ENCODE results near the gene GYS1.

GYS1 gene

DNA sequence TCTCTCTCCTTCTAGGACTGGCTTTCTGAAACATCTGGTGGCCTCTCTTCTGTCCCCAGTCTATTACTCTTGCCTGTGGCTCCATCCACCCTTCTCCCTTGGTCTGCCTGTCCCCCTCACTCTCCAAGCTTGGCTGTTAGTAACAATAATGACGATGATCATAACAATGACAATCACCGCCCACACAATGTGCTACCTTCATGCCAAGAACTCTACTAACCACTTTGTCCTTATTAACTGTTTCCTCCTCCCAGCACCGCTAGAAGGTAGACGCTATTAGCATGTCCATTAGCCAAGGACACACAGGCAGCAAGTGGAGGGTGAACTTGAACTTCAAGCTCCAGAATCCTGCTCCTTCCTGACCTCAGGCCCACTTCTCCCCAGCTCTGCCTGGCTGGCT lies 2.7 kb downstream of the GYS1 start:
- DNase-seq (ENCODE audit: extremely low read depth in 1 of 2, low read depth in 1 of 2), result no peak

DNA sequence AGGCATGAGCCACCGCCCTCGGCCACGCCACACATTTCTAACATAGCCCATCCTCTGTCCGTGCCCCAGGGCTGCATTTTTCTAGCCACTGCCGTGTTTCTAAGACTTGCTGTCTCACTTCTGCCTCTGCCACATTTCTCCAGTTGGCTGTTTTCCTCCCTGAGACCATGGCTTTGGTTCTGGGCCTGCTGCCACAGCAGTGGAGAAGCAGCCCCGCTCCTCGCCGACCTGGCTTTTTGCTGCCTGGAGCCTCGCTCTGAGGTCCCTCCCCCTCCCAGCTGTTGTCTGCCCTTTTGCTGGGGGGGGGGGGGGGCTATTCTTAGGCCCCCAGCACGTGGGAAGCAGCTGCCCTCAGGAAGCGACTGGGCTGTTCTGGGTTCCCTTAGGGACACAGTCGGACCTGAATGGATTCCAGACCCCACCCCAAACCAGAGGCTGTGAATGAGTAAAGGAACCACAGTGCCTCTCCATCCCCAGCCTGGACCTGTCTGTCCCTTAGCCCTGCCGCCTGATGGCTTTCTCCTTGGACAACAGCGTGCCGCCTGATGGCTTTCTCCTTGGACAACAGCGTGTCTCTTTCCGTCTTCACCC lies 3.3 kb downstream of the GYS1 start:
- DNase-seq (ENCODE audit: extremely low read depth in 1 of 2, low read depth in 1 of 2), result no peak

DNA sequence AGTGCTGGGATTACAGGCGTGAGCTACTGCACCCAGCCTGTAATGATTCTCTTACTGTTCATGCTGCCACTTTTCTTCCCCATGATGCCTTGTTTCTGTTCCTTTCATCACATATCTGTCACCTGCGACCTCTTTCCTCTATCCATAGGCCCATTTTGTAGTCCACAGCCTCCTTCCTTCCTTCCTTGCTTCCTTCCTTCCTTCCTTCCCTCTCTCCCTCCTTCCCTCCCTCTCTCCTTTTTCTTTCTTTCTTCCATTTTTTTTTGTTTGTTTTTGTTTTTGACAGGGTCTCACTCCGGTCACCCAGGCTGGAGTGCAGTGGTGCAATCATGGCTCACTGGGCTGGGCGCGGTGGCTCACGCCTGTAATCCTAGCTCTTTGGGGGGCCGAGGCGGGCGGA lies 4.2 kb downstream of the GYS1 start:
- DNase-seq (ENCODE audit: extremely low read depth in 1 of 2, low read depth in 1 of 2), result no peak

DNA sequence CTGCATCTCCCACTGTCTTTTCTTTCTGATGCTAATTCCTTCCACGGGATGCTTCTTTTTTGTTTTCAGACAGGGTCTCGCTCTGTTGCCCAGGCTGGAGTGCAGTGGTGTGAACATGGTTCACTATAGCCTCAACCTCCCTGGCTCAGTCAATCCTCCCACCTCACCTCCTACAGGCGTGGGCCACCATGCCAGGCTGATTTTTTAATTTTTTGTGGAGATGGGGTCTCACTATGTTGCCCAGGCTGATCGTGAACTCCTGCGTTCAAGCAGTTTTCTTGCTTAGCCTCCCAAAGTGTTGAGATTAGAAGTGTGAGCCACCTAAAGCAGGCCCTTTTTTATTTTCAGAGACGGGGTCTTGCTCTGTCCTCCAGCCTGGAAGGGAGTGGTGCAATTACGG lies 4.8 kb downstream of the GYS1 start:
- no peak for DNase-seq (ENCODE audit: extremely low read depth in 1 of 2, low read depth in 1 of 2)

DNA sequence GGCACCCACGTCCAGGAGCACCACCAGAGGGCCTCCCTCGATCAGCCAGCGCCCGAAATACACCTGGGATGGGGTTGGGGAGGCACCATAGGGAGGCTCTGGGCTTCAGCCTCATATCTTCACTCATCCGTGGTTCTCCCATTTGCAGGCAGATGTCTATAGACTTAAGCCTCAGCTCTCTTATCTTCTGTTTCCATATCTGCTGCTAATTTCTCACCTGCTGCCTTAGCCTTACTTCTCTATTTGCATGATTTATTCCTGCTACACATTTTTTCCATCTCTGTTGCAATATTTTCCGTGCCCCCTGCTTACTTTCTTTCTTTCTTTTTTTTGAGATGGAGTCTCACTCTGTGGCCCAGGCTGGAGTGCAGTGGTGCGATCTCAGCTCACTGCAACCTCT lies 5.8 kb downstream of the GYS1 start:
- no peak for DNase-seq (ENCODE audit: extremely low read depth in 1 of 2, low read depth in 1 of 2)

DNA sequence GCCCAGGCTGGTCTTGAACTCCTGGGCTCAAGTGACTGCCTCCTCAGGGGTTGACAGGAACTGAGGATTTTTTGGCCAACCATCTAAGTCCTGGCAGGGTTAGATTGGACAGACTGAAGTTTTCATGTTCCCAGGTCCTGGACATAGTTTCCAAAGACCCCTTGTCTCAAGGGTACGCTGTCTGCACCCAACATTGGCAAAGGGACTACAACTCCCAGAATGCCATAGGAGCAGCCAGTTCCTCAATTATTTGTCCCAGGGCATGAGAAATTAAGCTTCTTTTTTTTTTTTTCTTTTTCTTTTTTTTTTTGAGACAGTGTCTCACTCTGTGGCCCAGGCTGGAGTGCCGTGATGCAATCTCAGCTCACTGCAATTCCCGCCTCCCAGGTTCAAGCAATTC lies 6.9 kb downstream of the GYS1 start:
- no peak for DNase-seq (ENCODE audit: extremely low read depth in 1 of 2, low read depth in 1 of 2)

DNA sequence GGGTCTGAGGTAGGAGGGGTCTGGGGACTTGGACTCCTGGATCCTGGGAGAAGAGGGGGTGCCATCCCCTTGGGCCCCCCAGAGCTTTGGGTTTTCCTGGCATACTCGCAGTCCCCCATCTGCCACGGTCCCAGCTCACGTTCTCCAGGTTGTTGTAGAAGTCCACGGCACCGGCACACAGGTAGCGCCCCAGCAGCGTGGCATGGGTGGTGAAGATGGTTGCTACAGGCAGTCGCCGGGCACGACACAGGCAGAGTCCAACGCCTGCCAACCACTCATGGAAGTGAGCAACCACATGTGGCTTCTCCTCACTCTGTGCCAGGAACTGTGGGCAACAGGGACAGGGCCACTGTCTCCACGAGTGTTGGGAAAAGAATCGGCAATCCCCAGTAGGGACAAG lies 7.4 kb downstream of the GYS1 start:
- no peak for DNase-seq (ENCODE audit: extremely low read depth in 1 of 2, low read depth in 1 of 2)

DNA sequence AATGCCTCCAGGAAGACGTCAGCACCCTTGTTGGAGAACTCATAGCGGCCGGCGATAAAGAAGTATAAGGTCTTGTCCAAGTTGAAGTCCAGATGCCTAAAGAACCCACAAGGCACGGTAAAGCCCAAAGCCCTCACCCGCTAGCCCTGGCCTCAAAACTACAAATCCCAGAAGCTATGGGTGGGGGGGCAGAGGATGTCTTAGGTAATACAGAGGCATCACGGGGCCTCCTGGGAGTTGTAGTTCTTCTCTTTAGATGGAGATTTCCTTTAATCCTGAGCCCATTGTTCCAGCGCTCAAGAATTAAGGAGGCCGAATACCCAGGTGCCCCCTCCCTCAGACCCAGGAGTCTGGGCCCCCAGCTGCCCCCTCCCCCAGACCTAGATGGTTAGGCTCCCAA lies 10.8 kb downstream of the GYS1 start:
- DNase-seq (ENCODE audit: extremely low read depth in 1 of 2, low read depth in 1 of 2), result no peak

DNA sequence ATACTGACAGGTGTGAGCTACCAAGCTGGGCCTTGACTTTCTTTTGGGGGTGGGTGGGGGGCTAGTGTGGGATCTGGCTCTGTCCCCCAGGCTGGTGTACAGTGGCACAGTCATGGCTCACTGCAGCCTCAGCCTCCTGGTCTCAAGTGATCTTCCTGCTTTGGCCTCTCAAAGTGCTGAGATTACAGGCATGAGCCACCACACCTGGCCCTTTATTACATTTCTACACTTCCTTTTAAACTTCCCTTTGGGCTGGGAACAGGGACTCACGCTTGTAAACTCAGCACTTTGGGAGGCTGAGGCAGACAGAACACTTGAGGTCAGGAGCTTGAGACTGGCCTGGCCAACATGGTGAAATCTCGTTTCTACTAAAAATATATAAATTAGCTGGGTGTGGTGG lies 16.0 kb downstream of the GYS1 start:
- no peak for DNase-seq (ENCODE audit: extremely low read depth in 1 of 2, low read depth in 1 of 2)

DNA sequence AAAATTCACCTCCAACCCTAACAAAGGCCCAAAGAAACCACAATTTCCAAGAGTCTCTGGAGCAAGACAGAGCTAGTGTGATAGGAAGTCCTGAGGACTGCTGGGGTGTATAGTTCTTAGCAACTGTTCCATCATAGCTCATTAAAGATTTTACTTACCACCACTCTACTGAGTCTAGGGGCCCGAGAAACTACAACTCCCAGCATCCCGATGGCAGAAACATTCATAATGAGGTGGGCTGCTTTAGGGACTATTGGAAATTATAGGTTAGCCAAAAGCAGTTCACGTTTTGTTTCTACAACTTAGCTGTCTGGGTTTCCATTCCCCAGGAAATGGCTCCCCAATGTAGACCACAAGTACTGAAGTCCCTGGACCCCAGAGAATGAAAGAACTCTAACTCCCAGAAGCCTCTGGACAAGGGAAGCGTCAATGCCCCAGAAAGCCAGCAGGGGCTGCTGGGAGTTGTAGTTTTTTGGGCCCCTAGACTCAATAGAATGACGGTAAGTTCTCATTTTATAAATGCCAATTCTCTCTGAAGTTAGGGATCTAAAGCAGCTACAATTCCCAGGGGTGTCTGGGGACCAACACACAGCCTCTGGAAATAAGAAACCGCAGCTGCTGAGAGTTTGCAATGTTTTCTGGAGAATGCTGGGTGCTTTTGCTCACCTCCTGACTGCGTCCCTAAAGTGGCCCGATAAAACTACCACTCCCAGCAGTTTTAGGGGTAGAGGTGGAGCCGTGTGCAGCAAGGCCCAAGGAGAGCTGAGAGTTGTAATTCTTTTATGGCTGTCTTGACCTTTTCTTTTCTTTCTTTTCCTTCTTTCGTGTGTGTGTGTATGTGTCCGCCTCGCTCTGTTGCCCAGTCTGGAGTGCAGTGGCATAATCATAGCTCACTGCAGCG lies 16.9 kb downstream of the GYS1 start:
- no peak for DNase-seq (ENCODE audit: extremely low read depth in 1 of 2, low read depth in 1 of 2)

DNA sequence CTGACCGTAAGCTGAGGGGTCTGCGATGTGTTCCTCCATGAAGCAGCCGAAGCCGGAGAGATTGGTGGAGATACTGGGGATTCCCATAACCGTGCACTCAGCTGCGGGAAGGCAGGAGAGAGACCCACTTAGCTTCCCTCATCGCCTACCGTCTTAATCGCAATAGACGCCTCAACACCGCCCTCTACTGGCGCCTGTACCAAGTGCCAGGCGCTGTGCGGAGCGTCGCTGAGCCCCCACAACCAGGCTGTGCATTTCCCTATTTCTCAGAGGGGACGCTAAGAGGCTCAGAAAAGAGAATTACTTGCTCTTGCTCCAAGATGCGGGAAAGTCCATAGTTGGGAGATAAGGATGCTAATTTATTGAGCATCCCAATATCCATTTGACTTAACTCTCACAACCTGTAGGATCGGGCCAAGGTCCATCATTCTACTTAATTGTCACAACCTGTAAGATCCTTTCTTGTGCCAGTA lies 22.1 kb downstream of the GYS1 start:
- DNase-seq (ENCODE audit: extremely low read depth in 1 of 2, low read depth in 1 of 2), result peak in 1 of 2 donors; percentile 69

DNA sequence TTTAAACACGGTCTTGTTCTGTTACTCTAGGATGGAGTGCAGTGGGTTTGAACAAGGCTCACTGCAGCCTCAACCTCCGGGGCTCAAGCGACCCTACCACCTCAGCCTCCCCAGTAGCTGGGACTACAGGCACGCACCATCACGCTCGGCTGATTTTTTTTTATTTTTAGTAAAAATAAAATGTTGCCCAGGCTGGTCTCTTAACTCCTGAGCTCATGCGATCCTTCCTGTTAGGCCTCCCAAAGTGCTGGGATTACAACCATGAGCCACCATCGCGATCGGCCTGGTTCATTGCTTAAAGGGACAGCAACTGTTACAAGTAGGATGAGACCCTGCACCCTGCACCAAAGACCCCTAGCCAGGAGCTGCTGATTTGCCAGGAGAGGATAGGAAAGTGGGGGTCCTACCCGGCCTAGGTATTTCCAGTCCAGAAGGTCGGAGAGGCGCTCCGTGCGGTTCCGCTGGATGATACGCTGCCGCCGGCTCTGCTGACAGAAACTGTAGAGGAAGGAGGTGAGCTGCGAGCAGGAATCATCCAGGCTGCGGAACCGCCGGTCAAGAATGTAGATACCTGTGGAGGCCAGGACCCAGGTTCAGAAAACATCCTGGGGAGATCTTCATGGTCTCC lies 22.9 kb downstream of the GYS1 start:
- no peak for DNase-seq (ENCODE audit: extremely low read depth in 1 of 2, low read depth in 1 of 2)

DNA sequence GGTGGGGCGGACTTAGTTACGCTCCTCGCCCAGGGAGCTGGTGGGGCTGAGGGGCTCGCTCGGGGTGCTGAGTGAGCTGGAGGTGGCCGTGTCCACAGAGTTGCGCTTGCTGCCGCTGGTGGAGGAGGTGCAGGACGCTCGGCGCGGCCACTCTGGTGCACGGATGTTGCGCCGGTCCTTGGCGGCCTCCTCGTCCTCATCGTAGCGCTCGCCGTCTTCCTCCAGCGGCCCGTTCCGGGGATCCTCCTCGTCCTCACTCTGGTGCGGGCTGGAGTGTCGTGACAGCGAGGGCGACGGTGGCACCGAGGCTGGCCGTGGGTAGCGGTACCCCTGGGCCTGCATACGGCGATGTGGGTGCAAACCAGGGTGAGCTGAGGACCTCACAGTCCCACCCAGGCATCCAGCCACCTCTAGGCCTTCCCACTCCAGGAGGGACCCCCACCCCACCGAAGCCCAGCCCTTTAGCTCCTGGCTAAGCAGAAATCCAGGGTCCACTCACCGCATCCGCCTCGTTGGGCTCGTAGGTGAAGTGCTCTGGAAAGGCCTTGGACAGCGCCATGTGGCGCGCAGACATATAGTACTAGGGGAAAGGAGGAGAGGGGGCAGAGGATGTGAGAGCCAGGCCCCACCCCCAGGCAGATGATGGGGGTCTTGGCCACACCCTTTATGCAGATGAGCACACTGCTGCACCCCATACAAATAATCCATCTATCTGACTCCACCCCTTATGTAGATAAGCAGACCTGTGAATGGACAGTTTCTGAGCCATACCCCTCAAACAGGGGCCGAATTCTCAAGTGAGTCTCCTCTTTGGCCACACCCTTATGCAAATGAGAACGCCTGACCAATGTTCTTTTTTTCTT lies 23.6 kb downstream of the GYS1 start:
- DNase-seq (ENCODE audit: extremely low read depth in 1 of 2, low read depth in 1 of 2), result no peak

DNA sequence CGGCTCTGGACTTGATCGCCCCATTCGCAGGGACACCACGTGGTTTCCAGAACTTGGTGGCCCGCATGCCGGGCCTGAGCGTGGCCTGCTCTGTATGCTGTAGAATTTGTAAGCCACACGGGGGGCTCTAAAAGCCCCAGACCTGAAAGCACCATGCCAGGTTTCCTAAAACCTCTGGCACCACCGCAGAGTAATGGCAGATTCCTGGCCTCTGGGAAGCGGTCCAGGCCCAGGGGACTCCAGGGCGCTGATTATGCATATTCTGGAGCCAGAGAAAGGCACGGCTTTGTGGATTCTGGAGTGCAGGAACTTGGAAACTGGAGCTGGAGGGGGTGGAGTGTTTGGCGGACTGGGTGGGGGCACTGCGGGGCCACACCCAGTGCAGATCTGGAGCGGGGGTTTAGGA lies 24.3 kb downstream of the GYS1 start:
- DNase-seq (ENCODE audit: extremely low read depth in 1 of 2, low read depth in 1 of 2), result no peak

DNA sequence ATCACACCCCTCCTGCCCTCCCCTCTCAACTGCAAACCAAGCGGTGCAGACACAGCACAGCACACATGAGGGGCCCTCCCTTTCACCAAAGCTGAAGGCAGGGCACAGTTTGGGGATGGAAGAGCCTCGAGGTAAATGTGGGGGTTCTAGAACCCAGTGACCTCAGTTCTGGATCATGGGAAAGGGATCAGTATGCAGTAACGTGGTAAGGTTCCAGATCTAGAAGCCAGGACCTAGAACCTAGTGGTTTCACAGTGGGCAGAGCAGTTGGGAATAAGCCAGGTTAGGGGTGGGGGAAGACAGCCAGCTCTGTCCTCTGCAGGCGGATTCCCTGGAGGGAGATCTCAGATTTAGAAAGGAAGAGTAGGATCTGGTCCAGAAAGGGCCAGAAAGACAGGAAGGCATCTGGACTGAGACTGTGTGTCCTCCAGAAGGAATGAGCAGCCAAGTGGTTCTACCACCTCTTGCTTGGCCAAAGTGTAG lies 24.9 kb downstream of the GYS1 start:
- no peak for DNase-seq (ENCODE audit: extremely low read depth in 1 of 2, low read depth in 1 of 2)

DNA sequence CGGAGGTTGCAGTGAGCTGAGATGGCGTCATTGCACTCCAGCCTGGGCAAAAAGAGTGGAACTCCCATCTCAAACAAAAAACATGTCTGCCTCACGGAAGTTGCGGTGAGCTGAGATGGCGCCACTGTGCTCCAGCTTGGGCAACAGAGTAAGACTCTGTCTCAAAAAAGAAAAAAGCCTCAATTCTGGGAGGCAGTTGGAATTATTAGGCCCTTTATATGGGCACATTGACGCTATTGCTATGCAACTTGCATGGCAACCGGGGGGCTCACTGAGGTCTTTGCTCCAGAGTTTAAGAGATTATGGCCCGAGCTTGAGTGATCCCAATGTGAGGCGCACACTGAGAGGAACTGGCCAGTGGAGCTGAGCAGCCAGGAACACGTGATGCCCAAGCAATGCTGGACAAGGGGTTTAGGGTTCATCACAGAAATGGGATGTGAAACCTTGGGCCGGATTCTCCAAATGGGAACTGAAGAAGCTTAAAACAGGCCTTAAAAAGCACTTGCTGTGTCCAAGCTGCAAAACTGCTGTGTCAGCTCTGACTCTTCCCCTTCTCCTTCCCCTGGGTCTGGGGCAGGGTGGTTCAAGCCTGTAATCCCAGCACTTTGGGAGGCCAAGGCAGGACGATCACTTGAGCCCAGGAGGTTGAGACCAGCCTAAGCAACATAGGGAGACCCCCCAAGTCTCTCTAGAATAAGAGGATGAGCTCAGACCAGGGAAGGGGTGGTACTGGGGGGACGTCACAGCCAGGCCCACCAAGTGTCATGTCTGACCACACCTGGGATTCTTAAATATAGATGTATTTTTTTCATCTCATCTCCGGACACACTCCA lies 25.5 kb downstream of the GYS1 start:
- no peak for DNase-seq (ENCODE audit: extremely low read depth in 1 of 2, low read depth in 1 of 2)

DNA sequence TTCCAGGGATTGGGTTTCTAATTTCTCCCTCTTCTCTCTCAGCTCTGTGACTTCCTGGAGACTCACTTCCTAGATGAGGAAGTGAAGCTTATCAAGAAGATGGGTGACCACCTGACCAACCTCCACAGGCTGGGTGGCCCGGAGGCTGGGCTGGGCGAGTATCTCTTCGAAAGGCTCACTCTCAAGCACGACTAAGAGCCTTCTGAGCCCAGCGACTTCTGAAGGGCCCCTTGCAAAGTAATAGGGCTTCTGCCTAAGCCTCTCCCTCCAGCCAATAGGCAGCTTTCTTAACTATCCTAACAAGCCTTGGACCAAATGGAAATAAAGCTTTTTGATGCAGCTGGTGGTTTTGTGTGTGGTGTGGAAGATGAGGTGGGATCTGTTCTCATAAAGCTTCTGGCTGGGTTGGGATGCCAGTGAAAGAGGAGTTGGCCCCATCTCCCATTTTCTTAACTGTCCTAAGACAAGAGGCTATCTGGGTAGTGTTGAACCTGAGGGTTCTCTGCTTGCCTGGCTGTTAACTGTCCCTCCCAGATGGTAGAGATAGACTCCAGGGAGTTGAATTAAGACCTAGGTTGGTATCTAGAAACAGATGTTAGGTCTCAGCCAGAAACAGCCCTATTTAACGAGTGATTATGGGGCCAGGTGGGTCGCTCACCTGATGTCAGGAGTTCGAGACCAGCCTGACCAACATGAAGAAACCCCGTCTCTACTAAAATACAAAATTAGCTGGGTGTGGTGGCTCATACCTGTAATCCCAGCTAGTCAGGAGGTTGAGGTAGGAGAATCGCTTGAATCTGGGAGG lies 26.4 kb downstream of the GYS1 start:
- no peak for DNase-seq (ENCODE audit: extremely low read depth in 1 of 2, low read depth in 1 of 2)

DNA sequence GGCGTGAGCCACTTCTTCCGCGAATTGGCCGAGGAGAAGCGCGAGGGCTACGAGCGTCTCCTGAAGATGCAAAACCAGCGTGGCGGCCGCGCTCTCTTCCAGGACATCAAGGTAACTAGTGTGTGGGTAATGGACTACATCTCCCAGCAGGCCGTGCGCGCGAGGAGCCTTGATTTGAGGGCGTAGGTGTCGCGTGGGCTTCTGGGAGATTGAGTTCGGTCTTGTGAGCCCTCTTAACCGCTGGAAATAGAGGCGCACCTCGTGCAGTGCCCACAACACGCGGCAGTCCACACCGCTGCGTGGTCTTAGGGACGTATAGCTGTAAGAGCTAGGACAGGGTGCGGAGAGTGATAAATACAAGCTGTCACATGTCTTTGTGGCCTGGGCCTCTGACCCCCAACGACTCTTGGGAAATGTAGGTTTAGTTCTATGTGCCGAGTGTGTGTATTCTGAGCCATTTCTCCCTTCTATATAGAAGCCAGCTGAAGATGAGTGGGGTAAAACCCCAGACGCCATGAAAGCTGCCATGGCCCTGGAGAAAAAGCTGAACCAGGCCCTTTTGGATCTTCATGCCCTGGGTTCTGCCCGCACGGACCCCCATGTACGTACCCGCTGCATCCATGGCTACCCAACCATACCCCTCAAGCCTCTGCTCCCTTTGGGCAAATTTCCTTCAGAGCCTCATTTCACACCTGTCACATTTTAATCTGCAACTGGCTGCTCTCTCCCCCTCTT lies 27.1 kb downstream of the GYS1 start:
- peak; percentile 64 to 87 for DNase-seq (ENCODE audit: extremely low read depth in 1 of 2, low read depth in 1 of 2)
